ENCODE data around the gene DPH2.
A peak's percentile ranks its signal among the peaks of the same experiment; 100 is the strongest.

Gene DPH2

GRCh38 chr1:43952731-43953346, 17.0 kb upstream of the DPH2 start:
- no peaks in the 10 kb centered on the region for H3K27me3 Mint-ChIP-seq
- H3K4me3 Mint-ChIP-seq: no peak overlapping the region
- H3K27ac Mint-ChIP-seq: no peak overlapping the region
- H3K36me3 Mint-ChIP-seq (ENCODE audit: low read depth): peaks cover 14% of the 10 kb centered on the region
- ATAC-seq: no peak
- H3K9me3 Mint-ChIP-seq: no peaks in the 10 kb centered on the region
- DNase-seq: no peak
- peaks cover 18% of the 10 kb centered on the region for H3K4me1 Mint-ChIP-seq

GRCh38 chr1:43953361-43953760, 16.4 kb upstream of the DPH2 start:
- Mint-ChIP-seq H3K27ac (no peak overlapping the region), H3K27me3 (no peaks in the 10 kb centered on the region), H3K4me1 (peaks cover 13% of the 10 kb centered on the region), H3K4me3 (no peak overlapping the region), H3K9me3 (no peaks in the 10 kb centered on the region), H3K36me3 (ENCODE audit: low read depth) (peaks cover 14% of the 10 kb centered on the region)
- DNase-seq (no peak), ATAC-seq (no peak)

GRCh38 chr1:43954036-43954435, 15.8 kb upstream of the DPH2 start:
- ATAC-seq (no peak), DNase-seq (no peak)
- Mint-ChIP-seq H3K4me3 (no peak overlapping the region), H3K36me3 (ENCODE audit: low read depth) (peaks cover 17% of the 10 kb centered on the region), H3K9me3 (no peaks in the 10 kb centered on the region), H3K27ac (no peak overlapping the region), H3K27me3 (no peaks in the 10 kb centered on the region), H3K4me1 (peaks cover 12% of the 10 kb centered on the region)

GRCh38 chr1:43956234-43956633, 13.6 kb upstream of the DPH2 start:
- Mint-ChIP-seq H3K4me1 (peaks cover 4% of the 10 kb centered on the region), H3K9me3 (no peaks in the 10 kb centered on the region), H3K27me3 (no peaks in the 10 kb centered on the region), H3K4me3 (no peak overlapping the region), H3K27ac (no peak overlapping the region), H3K36me3 (ENCODE audit: low read depth) (peaks cover 11% of the 10 kb centered on the region)
- no peak for DNase-seq
- no peak for ATAC-seq

- ATAC-seq (no peak), DNase-seq (no peak)
- peaks cover 11% of the 10 kb centered on the region for H3K36me3 Mint-ChIP-seq (ENCODE audit: low read depth)
- no peaks in the 10 kb centered on the region for H3K27me3 Mint-ChIP-seq
- H3K4me3 Mint-ChIP-seq: no peak overlapping the region
- no peak overlapping the region for H3K27ac Mint-ChIP-seq
- H3K4me1 Mint-ChIP-seq: no peaks in the 10 kb centered on the region
- no peaks in the 10 kb centered on the region for H3K9me3 Mint-ChIP-seq
Measured at GRCh38 chr1:43957407-43958040, 12.3 kb upstream of the DPH2 start.

- Mint-ChIP-seq H3K9me3 (no peaks in the 10 kb centered on the region), H3K27me3 (no peaks in the 10 kb centered on the region), H3K27ac (no peak overlapping the region), H3K4me3 (no peak overlapping the region), H3K36me3 (ENCODE audit: low read depth) (peaks cover 11% of the 10 kb centered on the region), H3K4me1 (no peaks in the 10 kb centered on the region)
- ATAC-seq (no peak), DNase-seq (no peak)
Measured at GRCh38 chr1:43958351-43959255, 11.2 kb upstream of the DPH2 start.

- Mint-ChIP-seq H3K27ac (no peak overlapping the region), H3K4me3 (no peak overlapping the region), H3K4me1 (no peaks in the 10 kb centered on the region), H3K9me3 (no peaks in the 10 kb centered on the region), H3K27me3 (no peaks in the 10 kb centered on the region), H3K36me3 (ENCODE audit: low read depth) (peaks cover 11% of the 10 kb centered on the region)
- DNase-seq (no peak), ATAC-seq (no peak)
Measured at GRCh38 chr1:43960798-43961197, 9.0 kb upstream of the DPH2 start.

GRCh38 chr1:43961692-43962091, 8.1 kb upstream of the DPH2 start:
- DNase-seq (no peak), ATAC-seq (no peak)
- Mint-ChIP-seq H3K4me1 (no peaks in the 10 kb centered on the region), H3K4me3 (no peak overlapping the region), H3K27ac (no peak overlapping the region), H3K36me3 (ENCODE audit: low read depth) (peaks cover 10% of the 10 kb centered on the region), H3K27me3 (no peaks in the 10 kb centered on the region), H3K9me3 (no peaks in the 10 kb centered on the region)

GRCh38 chr1:43962324-43962723, 7.5 kb upstream of the DPH2 start:
- H3K4me1 Mint-ChIP-seq: no peaks in the 10 kb centered on the region
- H3K27me3 Mint-ChIP-seq: no peaks in the 10 kb centered on the region
- ATAC-seq: no peak
- peaks cover 8% of the 10 kb centered on the region for H3K36me3 Mint-ChIP-seq (ENCODE audit: low read depth)
- no peak overlapping the region for H3K4me3 Mint-ChIP-seq
- no peak overlapping the region for H3K27ac Mint-ChIP-seq
- H3K9me3 Mint-ChIP-seq: no peaks in the 10 kb centered on the region
- no peak for DNase-seq

- ATAC-seq: no peak
Measured at GRCh38 chr1:43963006-43963405, 6.8 kb upstream of the DPH2 start.

GRCh38 chr1:43963890-43964289, 5.9 kb upstream of the DPH2 start:
- ATAC-seq: no peak
- Mint-ChIP-seq H3K36me3 (ENCODE audit: low read depth) (peaks cover 5% of the 10 kb centered on the region), H3K4me3 (no peak overlapping the region)

More at GRCh38 chr1:43963006-43963405, 6.8 kb upstream of the DPH2 start:
- DNase-seq: no peak
- H3K27ac Mint-ChIP-seq: no peak overlapping the region
- H3K36me3 Mint-ChIP-seq (ENCODE audit: low read depth): peaks cover 7% of the 10 kb centered on the region
- H3K9me3 Mint-ChIP-seq: no peaks in the 10 kb centered on the region
- no peaks in the 10 kb centered on the region for H3K4me1 Mint-ChIP-seq
- no peaks in the 10 kb centered on the region for H3K27me3 Mint-ChIP-seq
- H3K4me3 Mint-ChIP-seq: no peak overlapping the region

GRCh38 chr1:43965316-43965715, 4.5 kb upstream of the DPH2 start:
- no peak overlapping the region for H3K4me3 Mint-ChIP-seq
- H3K9me3 Mint-ChIP-seq: no peaks in the 10 kb centered on the region
- no peak for ATAC-seq
- H3K4me1 Mint-ChIP-seq: peaks cover 7% of the 10 kb centered on the region
- H3K27me3 Mint-ChIP-seq: no peaks in the 10 kb centered on the region
- no peak for DNase-seq
- H3K36me3 Mint-ChIP-seq (ENCODE audit: low read depth): peaks cover 8% of the 10 kb centered on the region
- no peak overlapping the region for H3K27ac Mint-ChIP-seq

More at GRCh38 chr1:43963890-43964289, 5.9 kb upstream of the DPH2 start:
- Mint-ChIP-seq H3K9me3 (no peaks in the 10 kb centered on the region), H3K4me1 (no peaks in the 10 kb centered on the region), H3K27me3 (no peaks in the 10 kb centered on the region), H3K27ac (no peak overlapping the region)
- DNase-seq: no peak

GRCh38 chr1:43968348-43968948, 1.4 kb upstream of the DPH2 start:
- Mint-ChIP-seq H3K4me3 (no peak overlapping the region), H3K9me3 (no peaks in the 10 kb centered on the region), H3K36me3 (ENCODE audit: low read depth) (peaks cover 19% of the 10 kb centered on the region), H3K4me1 (peaks cover 20% of the 10 kb centered on the region), H3K27me3 (no peaks in the 10 kb centered on the region), H3K27ac (no peak overlapping the region)
- no peak for ATAC-seq
- no peak for DNase-seq

GRCh38 chr1:43969416-43969745, 429 bp upstream of the DPH2 start:
- no peaks in the 10 kb centered on the region for H3K9me3 Mint-ChIP-seq
- peaks cover 22% of the 10 kb centered on the region for H3K36me3 Mint-ChIP-seq (ENCODE audit: low read depth)
- DNase-seq (no peak), ATAC-seq (no peak)
- H3K4me1 Mint-ChIP-seq: peaks cover 29% of the 10 kb centered on the region
- no peaks in the 10 kb centered on the region for H3K27me3 Mint-ChIP-seq
- H3K4me3 Mint-ChIP-seq: peak overlapping the region; percentile 97
- peak overlapping the region; percentile 87 for H3K27ac Mint-ChIP-seq

GRCh38 chr1:43970502-43970901, 692 bp downstream of the DPH2 start:
- ATAC-seq: no peak
- H3K27me3 Mint-ChIP-seq: no peaks in the 10 kb centered on the region
- H3K36me3 Mint-ChIP-seq (ENCODE audit: low read depth): peaks cover 22% of the 10 kb centered on the region
- H3K9me3 Mint-ChIP-seq: no peaks in the 10 kb centered on the region
- peak overlapping the region; percentile 87 for H3K27ac Mint-ChIP-seq
- H3K4me3 Mint-ChIP-seq: peak overlapping the region; percentile 97
- no peak for DNase-seq
- H3K4me1 Mint-ChIP-seq: peaks cover 32% of the 10 kb centered on the region
